GM10266 (cell line): Measurements from ENCODE around the gene TRIM2.
A peak's percentile ranks its signal among the peaks of the same experiment; 100 is the strongest.

Experiments used
- DNase-seq: peaks from one replicate; pipeline ENCODE4 v3.0.0; 2012; ENCODE audit errors: extremely low spot score
- TF ChIP-seq, protein P1 (sequence below): IDR thresholded peaks from 2 replicates; pipeline ENCODE4 v1.5.1; 2012; ENCODE audit warnings: mild to moderate bottlenecking, low read depth; ENCODE audit not compliant: control insufficient read depth, insufficient read depth; ENCODE audit errors: missing control alignments

The TRIM2 gene

GRCh38 chr4:153248641-153249198 is 44.5 kb downstream of the TRIM2 start:
- no peak for DNase-seq
- TF ChIP-seq, protein P1, sequence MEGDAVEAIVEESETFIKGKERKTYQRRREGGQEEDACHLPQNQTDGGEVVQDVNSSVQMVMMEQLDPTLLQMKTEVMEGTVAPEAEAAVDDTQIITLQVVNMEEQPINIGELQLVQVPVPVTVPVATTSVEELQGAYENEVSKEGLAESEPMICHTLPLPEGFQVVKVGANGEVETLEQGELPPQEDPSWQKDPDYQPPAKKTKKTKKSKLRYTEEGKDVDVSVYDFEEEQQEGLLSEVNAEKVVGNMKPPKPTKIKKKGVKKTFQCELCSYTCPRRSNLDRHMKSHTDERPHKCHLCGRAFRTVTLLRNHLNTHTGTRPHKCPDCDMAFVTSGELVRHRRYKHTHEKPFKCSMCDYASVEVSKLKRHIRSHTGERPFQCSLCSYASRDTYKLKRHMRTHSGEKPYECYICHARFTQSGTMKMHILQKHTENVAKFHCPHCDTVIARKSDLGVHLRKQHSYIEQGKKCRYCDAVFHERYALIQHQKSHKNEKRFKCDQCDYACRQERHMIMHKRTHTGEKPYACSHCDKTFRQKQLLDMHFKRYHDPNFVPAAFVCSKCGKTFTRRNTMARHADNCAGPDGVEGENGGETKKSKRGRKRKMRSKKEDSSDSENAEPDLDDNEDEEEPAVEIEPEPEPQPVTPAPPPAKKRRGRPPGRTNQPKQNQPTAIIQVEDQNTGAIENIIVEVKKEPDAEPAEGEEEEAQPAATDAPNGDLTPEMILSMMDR = no peak

DNA sequence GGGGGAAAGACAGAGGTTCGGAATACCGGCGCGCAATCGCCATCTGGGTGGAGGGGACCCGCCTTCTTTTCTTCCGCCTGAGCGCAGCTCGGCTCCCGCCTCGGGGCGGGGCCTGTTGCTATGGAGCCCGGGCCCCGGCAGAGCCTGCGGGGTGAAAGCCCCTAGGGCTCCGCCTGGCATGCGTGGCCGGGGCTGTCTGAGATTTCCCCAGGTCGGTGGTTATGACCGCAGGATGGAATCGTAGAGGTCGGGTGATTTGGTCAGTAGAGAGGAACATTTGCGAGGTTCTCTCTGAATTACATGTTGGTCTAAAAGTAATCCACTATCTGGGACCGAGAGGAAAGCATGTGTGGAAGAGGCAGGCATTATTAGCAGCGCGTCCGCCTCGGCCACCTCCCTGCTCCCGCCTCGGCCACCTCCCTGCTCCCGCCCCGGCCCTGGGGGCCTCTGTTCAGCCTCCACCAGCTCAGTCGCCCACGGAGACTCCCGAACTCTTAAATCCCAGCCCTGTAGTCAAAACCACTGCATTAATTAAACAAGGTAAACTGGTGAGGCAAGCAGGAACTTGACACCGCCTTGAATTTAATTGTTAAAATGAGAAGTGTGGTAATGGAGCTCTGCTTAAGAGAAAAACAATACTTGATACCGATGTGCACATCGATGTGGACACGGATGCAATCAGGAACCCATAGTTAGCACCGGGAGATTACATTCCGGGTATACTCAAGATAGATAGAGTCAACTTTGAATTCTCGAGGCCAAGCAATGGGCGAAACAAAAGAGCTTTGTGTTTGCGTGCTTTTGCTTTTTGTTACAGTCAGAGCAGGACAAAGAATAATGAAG is 45.2 kb downstream of the TRIM2 start:
- TF ChIP-seq, protein P1 = no peak
- peak; percentile 86 for DNase-seq

- TF ChIP-seq, protein P1 = no peak
- DNase-seq = no peak
These were observed 47.9 kb downstream of the TRIM2 start for GRCh38 chr4:153252122-153252521.

GRCh38 chr4:153255233-153255632 is 51.0 kb downstream of the TRIM2 start:
- DNase-seq = no peak
- TF ChIP-seq, protein P1 = no peak

DNA sequence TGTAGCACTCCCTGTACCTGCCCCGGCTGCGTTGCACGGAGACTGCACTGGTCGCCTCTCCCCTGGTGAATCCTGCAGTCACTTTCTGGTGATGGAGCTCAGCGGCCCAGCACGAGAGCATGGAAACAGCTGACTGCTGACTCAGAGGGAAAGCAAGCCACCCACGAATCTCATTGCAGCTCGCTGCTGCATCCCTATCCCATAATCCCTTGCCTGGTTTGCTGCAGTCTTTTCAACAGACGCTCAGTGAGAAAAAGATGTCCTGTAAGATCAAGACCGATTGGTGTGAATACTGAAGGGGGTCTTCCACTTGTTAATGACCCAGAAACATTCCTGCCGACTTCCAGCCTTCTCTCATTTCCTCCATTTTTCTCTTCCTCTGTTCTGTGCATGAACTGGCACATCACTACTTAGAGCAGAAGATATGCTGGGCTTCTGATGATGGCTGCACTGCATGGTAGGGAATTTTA is 52.9 kb downstream of the TRIM2 start:
- DNase-seq = peak; percentile 35

GRCh38 chr4:153257991-153258390 is 53.7 kb downstream of the TRIM2 start:
- TF ChIP-seq, protein P1 = no peak
- DNase-seq = no peak

More for the DNA sequence above, 52.9 kb downstream of the TRIM2 start:
- TF ChIP-seq, protein P1 = no peak

DNA sequence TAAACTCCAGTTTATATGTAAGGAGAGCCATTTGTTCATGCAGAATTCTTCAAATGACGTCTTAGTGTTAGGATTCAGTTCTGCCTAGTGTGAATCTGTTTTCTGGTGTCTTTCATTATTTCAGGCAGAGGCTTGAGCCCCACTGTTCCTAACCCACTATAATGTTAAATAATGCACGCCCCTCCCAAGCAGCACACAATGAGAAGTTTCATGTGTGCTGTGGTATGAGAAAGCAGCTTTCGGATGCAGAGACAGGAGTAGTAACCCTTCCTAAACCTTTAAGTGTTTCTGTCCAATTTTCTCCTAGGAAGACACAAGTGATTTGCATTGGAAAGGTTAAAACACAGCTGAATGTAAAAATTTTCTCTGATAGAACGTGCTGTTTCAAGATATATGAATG is 54.5 kb downstream of the TRIM2 start:
- no peak for DNase-seq
- TF ChIP-seq, protein P1 = no peak
